Myocyte (in vitro differentiated cells): ENCODE data around the gene BRCA2. TPM values are rescaled to one million over a fixed set of nuclear protein-coding genes. Genes with fewer than 3 reads are reported as not detected.
A peak's percentile ranks its signal among the peaks of the same experiment; 100 is the strongest.

Experiments used
- DNase-seq: peaks from one replicate; pipeline ENCODE4 v3.0.0-alpha.2; 2012; ENCODE audit warnings: low read depth
- total RNA-seq: library from RNA; depleted of rRNA; stranded (reverse); fragments of >200 nt; gene quantifications from 2 replicates; pipeline ENCODE4 v1.2.3, GENCODE V29; 2014

The BRCA2 gene
- total RNA-seq, 1 donor from 2014 or later, result 1.9 TPM

- DNase-seq, result no peak
These were observed 69.4 kb downstream of the BRCA2 start for GRCh38 chr13:32384702-32385101.

GRCh38 chr13:32385410-32385809, 70.1 kb downstream of the BRCA2 start:
- no peak for DNase-seq

GRCh38 chr13:32390048-32390447, 74.7 kb downstream of the BRCA2 start:
- no peak for DNase-seq

- DNase-seq, result no peak
These were observed 75.2 kb downstream of the BRCA2 start for GRCh38 chr13:32390484-32390883.

GRCh38 chr13:32391101-32391619, 75.9 kb downstream of the BRCA2 start:
- no peak for DNase-seq

- no peak for DNase-seq
These were observed 87.8 kb downstream of the BRCA2 start for GRCh38 chr13:32403108-32403507.

- no peak for DNase-seq
These were observed 92.5 kb downstream of the BRCA2 start for GRCh38 chr13:32407854-32408253.

GRCh38 chr13:32408296-32409000, 93.1 kb downstream of the BRCA2 start:
- no peak for DNase-seq

GRCh38 chr13:32409001-32409313, 93.6 kb downstream of the BRCA2 start:
- no peak for DNase-seq

- peak; percentile 68 for DNase-seq
These were observed 94.5 kb downstream of the BRCA2 start for GRCh38 chr13:32409561-32410421.

- DNase-seq, result no peak
These were observed 98.0 kb downstream of the BRCA2 start for GRCh38 chr13:32413284-32413683.

- no peak for DNase-seq
These were observed 99.3 kb downstream of the BRCA2 start for GRCh38 chr13:32414580-32414979.

- no peak for DNase-seq
These were observed 99.7 kb downstream of the BRCA2 start for GRCh38 chr13:32415019-32415418.

- DNase-seq, result no peak
These were observed 102.7 kb downstream of the BRCA2 start for GRCh38 chr13:32417995-32418394.

GRCh38 chr13:32419862-32420261, 104.6 kb downstream of the BRCA2 start:
- DNase-seq, result no peak

GRCh38 chr13:32423592-32423991, 108.3 kb downstream of the BRCA2 start:
- no peak for DNase-seq

- DNase-seq, result no peak
These were observed 109.8 kb downstream of the BRCA2 start for GRCh38 chr13:32425158-32425557.

GRCh38 chr13:32426191-32426989, 111.1 kb downstream of the BRCA2 start:
- peak; percentile 30 for DNase-seq

GRCh38 chr13:32426990-32427851, 111.9 kb downstream of the BRCA2 start:
- no peak for DNase-seq

- DNase-seq, result peak; percentile 41
These were observed 112.7 kb downstream of the BRCA2 start, which contains the start of gene N4BP2L1 for GRCh38 chr13:32427852-32428580. Gene N4BP2L1 (minus strand): TSS chr13:32428130. CDS start chr13:32428082, 48 bp downstream.
